ENCODE data around the gene GNAZ.

- no peak for TF ChIP-seq SP1 (IDR thresholded peaks at IDR 0.05)
- no peak for TF ChIP-seq CTBP1 (IDR thresholded peaks at IDR 0.05; ENCODE audit: borderline replicate concordance)
- TF ChIP-seq FOXK2 (IDR thresholded peaks at IDR 0.05) = no peak
- no peak for TF ChIP-seq NFRKB (IDR thresholded peaks at IDR 0.05)
- TF ChIP-seq SUZ12 (IDR thresholded peaks at IDR 0.05) = no peak
- TF ChIP-seq L3MBTL2 (conservative IDR thresholded peaks at IDR 0.05) = no peak
These were observed 28.1 kb upstream of the GNAZ start for GRCh38 chr22:23042179-23042578.

Data from HEK293T (cell line).